GM12878 (cell line): Measurements from ENCODE around the gene MTMR1. TPM values are rescaled to one million over a fixed set of nuclear protein-coding genes. Genes with fewer than 3 reads are reported as not detected.

ENCODE experiments used
- ATAC-seq: fragments of 200-7000 bp; cut with Tn5 transposase; 3 replicates; pipeline ENCODE4 v1.9.1; 2020; ENCODE audit warnings: mild to moderate bottlenecking, moderate library complexity
- BruUV-seq: library from RNA; stranded (reverse); fragments of 400-500 nt; replicated peaks from 2 replicates; lab custom pipeline; 2021; lab: Mats Ljungman, UMichigan
- CTCF ChIA-PET: fragments of 300-600 bp; sonication (Branson Sonifier 250); formaldehyde crosslinking; extraction: SDS; loops from one replicate; lab custom pipeline; 2021; ENCODE audit warnings: inconsistent platforms; lab: Yijun Ruan, JAX
- POLR2A ChIA-PET: fragments of 350-600 bp; formaldehyde crosslinking; extraction: SDS; loops from one replicate; lab custom pipeline; 2021; ENCODE audit warnings: inconsistent platforms; lab: Charles Lee
- RAD21 ChIA-PET: fragments of 300-600 bp; sonication (Branson Sonifier 250); formaldehyde crosslinking; loops from one replicate; lab custom pipeline; 2023; ENCODE audit warnings: antibody characterized with exemption; ENCODE audit not compliant: unreplicated experiment; lab: Charles Lee
- SMC1A ChIA-PET: fragments of 300-600 bp; sonication (Branson Sonifier 250); formaldehyde crosslinking; loops from one replicate; lab custom pipeline; 2023; ENCODE audit not compliant: unreplicated experiment, uncharacterized antibody; lab: Charles Lee
- DNase-seq: peaks from one replicate; pipeline ENCODE4 v3.0.0-alpha.2; 2011; ENCODE audit warnings: low read depth, low spot score
- FAIRE-seq: peaks from 3 replicates; lab custom pipeline; 2011; peaks lifted over from hg19 to GRCh38; lab: Jason Lieb, UNC
- H2AFZ ChIP-seq: 2 replicates; pipeline ENCODE4 v1.6.0; 2011; ENCODE audit warnings: low read depth, low read length, control low read depth; ENCODE audit not compliant: control insufficient read depth
- H3K27ac ChIP-seq: 2 replicates; pipeline ENCODE4 v1.5.1; 2011; ENCODE audit warnings: control low read depth; ENCODE audit not compliant: control insufficient read depth, insufficient read depth
- H3K27me3 ChIP-seq, 2 experiments: replicated peaks in 1 of 2; 2 replicates each; pipeline versions ENCODE4 v1.6.0 to v1.6.1; 2011; ENCODE audit warnings: low read length in 1 of 2; ENCODE audit not compliant: control insufficient read depth in 2 of 2, insufficient read depth in 2 of 2
- H3K36me3 ChIP-seq, 2 experiments: 2 replicates each; pipeline ENCODE4 v1.5.1; 2011; ENCODE audit warnings: low read length in 1 of 2; ENCODE audit not compliant: control insufficient read depth in 2 of 2, insufficient read depth in 2 of 2
- H3K4me1 ChIP-seq: 2 replicates; pipeline ENCODE4 v1.6.1; 2011; ENCODE audit warnings: mild to moderate bottlenecking, low read length, moderate library complexity, mixed read lengths; ENCODE audit not compliant: control insufficient read depth, insufficient read depth
- H3K4me2 ChIP-seq: 2 replicates; pipeline ENCODE4 v1.6.0; 2011; ENCODE audit warnings: control low read depth; ENCODE audit not compliant: control insufficient read depth, insufficient read depth
- H3K4me3 ChIP-seq: fragments of 200-600 bp; sonication (generic); 2 replicates; pipeline ENCODE4 v1.5.1; 2016
- H3K79me2 ChIP-seq: 2 replicates; pipeline ENCODE4 v1.6.0; 2011; ENCODE audit warnings: low read length; ENCODE audit not compliant: control insufficient read depth, insufficient read depth
- H3K9ac ChIP-seq: 2 replicates; pipeline ENCODE4 v1.8.0; 2011; ENCODE audit warnings: low read length, control low read depth, mixed read lengths; ENCODE audit not compliant: control insufficient read depth, insufficient read depth
- H3K9me3 ChIP-seq: replicated peaks from 3 replicates; pipeline ENCODE4 v1.5.1; 2011; ENCODE audit warnings: mild to moderate bottlenecking, low read length; ENCODE audit not compliant: control insufficient read depth, insufficient read depth
- H4K20me1 ChIP-seq: 2 replicates; pipeline ENCODE4 v1.6.0; 2011; ENCODE audit not compliant: control insufficient read depth, insufficient read depth
- CEBPZ ChIP-seq: fragments of 150-350 bp; IDR thresholded peaks from 2 replicates; pipeline ENCODE4 v1.6.1; 2016; ENCODE audit warnings: low read depth, low read length
- NFYA ChIP-seq: IDR thresholded peaks from 2 replicates; pipeline ENCODE4 v1.6.1; 2011; ENCODE audit warnings: low read depth, mild to moderate bottlenecking, low read length, improper control_type of control experiment, borderline replicate concordance
- ZBED1 ChIP-seq: IDR thresholded peaks from 2 replicates; pipeline ENCODE4 v1.6.1; 2016; ENCODE audit warnings: borderline replicate concordance
- WGBS: methylation state at CpG from one replicate; pipeline ENCODE4 v1.1.6; 2016; ENCODE audit warnings: low lambda C conversion rate; ENCODE audit not compliant: insufficient replicate concordance, insufficient coverage; ENCODE audit errors: missing lambda C conversion rate; 5-methylcytosine and 5-hydroxymethylcytosine counted together
- in situ Hi-C: fragments of 300-500 bp; cut with MboI; formaldehyde crosslinking; loops from 9 replicates; pipeline ENCODE4 v1.14.3; 2018; ENCODE audit warnings: mixed read lengths
- intact Hi-C: fragments of 100-400 bp; cut with micrococcal nuclease; formaldehyde crosslinking; loops from one replicate; pipeline ENCODE4 v1.14.2; 2022; ENCODE audit not compliant: unreplicated experiment
- polyA plus RNA-seq, 11 experiments: library from polyadenylated mRNA; depleted of rRNA in 4 of 11; unstranded in 6 of 11; stranded (reverse) in 5 of 11; fragments of >200 nt; fragmentation: Nextera tagmentation in 4 of 11; fragmentation: Illumina TruSeq in 1 of 11; extraction: Ambion mirVana in 4 of 11; extraction: Trizol in 1 of 11; gene quantifications; 1 replicate in 1 of 11; 2 replicates in 10 of 11; pipeline versions ENCODE4 v1.2.1 to v1.2.3, GENCODE V29; 2011 to 2016; ENCODE audit warnings: inconsistent platforms in 2 of 11, missing spikeins in 2 of 11, low read depth in 1 of 11
- total RNA-seq, 4 experiments: library from RNA; depleted of rRNA in 3 of 4; stranded (reverse); fragments of >200 nt in 3 of 4; fragmentation: Illumina TruSeq in 1 of 4; extraction: Trizol in 1 of 4; gene quantifications; 2 replicates each; pipeline versions ENCODE4 v1.2.1 to v1.2.3, GENCODE V29; 2013 to 2021

MTMR1 gene
- total and polyA plus RNA-seq, 10 of the 15 experiments (the other 5 are each of a cell fraction or from before 2014, with no cell fraction given): 1.2 to 32.2 (median 22.9) TPM

- no peak overlapping the region for H3K9ac ChIP-seq
- H3K27me3 ChIP-seq: no peaks in the 10 kb centered on the region
- no peaks in the 10 kb centered on the region for H3K9me3 ChIP-seq
- no peaks in the 10 kb centered on the region for H3K79me2 ChIP-seq
- ChIA-PET SMC1A (interaction anchor here (1.4 kb wide), 1 partner anchor 300 kb away, joined by 3 read pairs; no protein-coding TSS in a partner anchor), POLR2A (no interaction called here), RAD21 (interaction anchor here (2.0 kb wide), 1 partner anchor 306 kb away, joined by 7 read pairs; no protein-coding TSS in a partner anchor), CTCF (interaction anchor here (1.2 to 8.1 kb wide), 3 partner anchors 10 to 306 kb away, joined by 3 to 95 read pairs (median 8); no protein-coding TSS in a partner anchor)
- H3K4me3 ChIP-seq: no peak overlapping the region
- WGBS: 64% methylated on average over 18 of the region's 18 CpGs
- FAIRE-seq (no peak), ATAC-seq (no peak), DNase-seq (no peak)
- in situ Hi-C loops (loop anchor here (5.0 to 25.0 kb wide), 2 partner anchors 312 to 612 kb away; partner anchors contain the start of gene VMA21), intact Hi-C loops (loop anchor here (5.0 to 10.0 kb wide), 2 partner anchors 122 to 209 kb away; partner anchors contain the start of genes CD99L2 and HMGB3)
- no peak overlapping the region for H3K27ac ChIP-seq
- H4K20me1 ChIP-seq: no peaks in the 10 kb centered on the region; the same call in 1 of the 2 replicates
- no TSS peak for BruUV-seq
- no peaks in the 10 kb centered on the region; a peak in 2 of 4 replicates for H3K36me3 ChIP-seq
- H3K4me1 ChIP-seq: peaks cover 7% of the 10 kb centered on the region; the same call in 1 of the 2 replicates
- TF ChIP-seq ZBED1 (no peak), NFYA (no peak), CEBPZ (no peak)
- H3K4me2 ChIP-seq: no peak overlapping the region
- no peak overlapping the region for H2AFZ ChIP-seq
These were observed 82.6 kb downstream of the MTMR1 start for GRCh38 chrX:150775569-150776350.
